Stimulated activated naive CD8-positive, alpha-beta T cell treated with anti-CD3 and anti-CD28 coated beads, Interleukin-15, Interleukin-2, amounts not matched to agents 100 U/mL and 50 U/mL, for 24 hours (primary cell): ENCODE measurements around the gene COL15A1.

Experiments
- ATAC-seq: fragments of 150-1000 bp; cut with Tn5 transposase; one replicate; pipeline ENCODE4 v1.10.0; 2021
- DNase-seq: peaks from one replicate; pipeline ENCODE4 v3.0.0; 2021

COL15A1 gene

GRCh38 chr9:98916660-98917059, 27.0 kb upstream of the COL15A1 start:
- ATAC-seq (no peak), DNase-seq (no peak)

GRCh38 chr9:98917746-98918487, 25.8 kb upstream of the COL15A1 start:
- no peak for ATAC-seq
- no peak for DNase-seq

GRCh38 chr9:98921732-98922131, 22.0 kb upstream of the COL15A1 start:
- no peak for ATAC-seq

GRCh38 chr9:98922721-98923435, 20.8 kb upstream of the COL15A1 start:
- DNase-seq (no peak), ATAC-seq (no peak)

More at GRCh38 chr9:98921732-98922131, 22.0 kb upstream of the COL15A1 start:
- DNase-seq = no peak

- DNase-seq (no peak), ATAC-seq (no peak)
Measured at GRCh38 chr9:98923451-98924123, 20.1 kb upstream of the COL15A1 start.

- DNase-seq (no peak), ATAC-seq (no peak)
Measured at GRCh38 chr9:98924946-98925820, 18.5 kb upstream of the COL15A1 start.

- ATAC-seq (no peak), DNase-seq (no peak)
Measured at GRCh38 chr9:98925956-98926355, 17.8 kb upstream of the COL15A1 start.

- ATAC-seq (no peak), DNase-seq (no peak)
Measured at GRCh38 chr9:98927724-98928123, 16.0 kb upstream of the COL15A1 start.

- no peak for ATAC-seq
- DNase-seq = no peak
Measured at GRCh38 chr9:98929071-98929470, 14.6 kb upstream of the COL15A1 start.

- DNase-seq (no peak), ATAC-seq (no peak)
Measured at GRCh38 chr9:98929895-98930341, 13.8 kb upstream of the COL15A1 start.

- no peak for DNase-seq
- ATAC-seq = no peak
Measured at GRCh38 chr9:98930792-98931191, 12.9 kb upstream of the COL15A1 start.

GRCh38 chr9:98931600-98932389, 11.9 kb upstream of the COL15A1 start:
- DNase-seq (no peak), ATAC-seq (no peak)

GRCh38 chr9:98933185-98933584, 10.5 kb upstream of the COL15A1 start:
- DNase-seq (no peak), ATAC-seq (no peak)

- ATAC-seq = no peak
Measured at GRCh38 chr9:98933890-98934289, 9.8 kb upstream of the COL15A1 start.

GRCh38 chr9:98935071-98935505, 8.6 kb upstream of the COL15A1 start:
- no peak for DNase-seq
- ATAC-seq = no peak

More at GRCh38 chr9:98933890-98934289, 9.8 kb upstream of the COL15A1 start:
- no peak for DNase-seq

GRCh38 chr9:98940276-98940675, 3.4 kb upstream of the COL15A1 start:
- ATAC-seq = no peak
- DNase-seq = no peak

GRCh38 chr9:98941946-98942523, 1.7 kb upstream of the COL15A1 start:
- ATAC-seq (no peak), DNase-seq (no peak)

GRCh38 chr9:98942906-98943681, 613 bp upstream of the COL15A1 start:
- no peak for ATAC-seq
- no peak for DNase-seq

- ATAC-seq = no peak
- DNase-seq = peak; percentile 6
Measured at GRCh38 chr9:98944057-98944733, 488 bp downstream of the COL15A1 start.
